ENCODE data around the gene ANKRD13D.
A peak's percentile ranks its signal among the peaks of the same experiment; 100 is the strongest.

The ANKRD13D gene

GRCh38 chr11:67285541-67286498 lies 3.3 kb upstream of the ANKRD13D start:
- DNase-seq (ENCODE audit: low read depth), result no peak

GRCh38 chr11:67286621-67287333 lies 2.3 kb upstream of the ANKRD13D start:
- DNase-seq (ENCODE audit: low read depth), result no peak

GRCh38 chr11:67287355-67288197 lies 1.5 kb upstream of the ANKRD13D start:
- DNase-seq (ENCODE audit: low read depth), result no peak

- DNase-seq (ENCODE audit: low read depth), result no peak
These were observed 978 bp upstream of the ANKRD13D start for GRCh38 chr11:67288198-67288451.

GRCh38 chr11:67288452-67289225 lies 464 bp upstream of the ANKRD13D start:
- DNase-seq (ENCODE audit: low read depth), result peak; percentile 91

GRCh38 chr11:67289651-67290479 lies 762 bp downstream of the ANKRD13D start:
- DNase-seq (ENCODE audit: low read depth), result no peak

GRCh38 chr11:67290801-67291200 lies 1.7 kb downstream of the ANKRD13D start:
- no peak for DNase-seq (ENCODE audit: low read depth)

- no peak for DNase-seq (ENCODE audit: low read depth)
These were observed 2.6 kb downstream of the ANKRD13D start for GRCh38 chr11:67291481-67292381.

- DNase-seq (ENCODE audit: low read depth), result no peak
These were observed 3.6 kb downstream of the ANKRD13D start for GRCh38 chr11:67292671-67293070.

GRCh38 chr11:67293090-67293489 lies 4.0 kb downstream of the ANKRD13D start:
- DNase-seq (ENCODE audit: low read depth), result peak; percentile 50

- DNase-seq (ENCODE audit: low read depth), result no peak
These were observed 6.7 kb downstream of the ANKRD13D start for GRCh38 chr11:67295846-67296245.

- DNase-seq (ENCODE audit: low read depth), result no peak
These were observed 9.7 kb downstream of the ANKRD13D start for GRCh38 chr11:67298786-67299185.

- no peak for DNase-seq (ENCODE audit: low read depth)
These were observed 10.5 kb downstream of the ANKRD13D start for GRCh38 chr11:67299471-67300191.

- DNase-seq (ENCODE audit: low read depth), result no peak
These were observed 11.2 kb downstream of the ANKRD13D start for GRCh38 chr11:67300256-67300755.

- no peak for DNase-seq (ENCODE audit: low read depth)
These were observed 11.7 kb downstream of the ANKRD13D start for GRCh38 chr11:67300756-67301312.

- DNase-seq (ENCODE audit: low read depth), result no peak
These were observed 12.3 kb downstream of the ANKRD13D start for GRCh38 chr11:67301313-67301921.

GRCh38 chr11:67301951-67302516 lies 12.9 kb downstream of the ANKRD13D start:
- peak; percentile 53 for DNase-seq (ENCODE audit: low read depth)

All from EH (cell line).